HG02840 (cell line): Measurements from ENCODE around the gene RALB.

Experiments used
- ATAC-seq: cut with Tn5 transposase; IDR thresholded peaks from one replicate; pipeline ENCODE4 v1.9.1; 2021; ENCODE audit warnings: mild to moderate bottlenecking, moderate library complexity, moderate number of reproducible peaks; ENCODE audit not compliant: unreplicated experiment, low FRiP score

The RALB gene

GRCh38 chr2:120260736-120261135 is 8.1 kb downstream of the RALB start:
- no peak for ATAC-seq

DNA sequence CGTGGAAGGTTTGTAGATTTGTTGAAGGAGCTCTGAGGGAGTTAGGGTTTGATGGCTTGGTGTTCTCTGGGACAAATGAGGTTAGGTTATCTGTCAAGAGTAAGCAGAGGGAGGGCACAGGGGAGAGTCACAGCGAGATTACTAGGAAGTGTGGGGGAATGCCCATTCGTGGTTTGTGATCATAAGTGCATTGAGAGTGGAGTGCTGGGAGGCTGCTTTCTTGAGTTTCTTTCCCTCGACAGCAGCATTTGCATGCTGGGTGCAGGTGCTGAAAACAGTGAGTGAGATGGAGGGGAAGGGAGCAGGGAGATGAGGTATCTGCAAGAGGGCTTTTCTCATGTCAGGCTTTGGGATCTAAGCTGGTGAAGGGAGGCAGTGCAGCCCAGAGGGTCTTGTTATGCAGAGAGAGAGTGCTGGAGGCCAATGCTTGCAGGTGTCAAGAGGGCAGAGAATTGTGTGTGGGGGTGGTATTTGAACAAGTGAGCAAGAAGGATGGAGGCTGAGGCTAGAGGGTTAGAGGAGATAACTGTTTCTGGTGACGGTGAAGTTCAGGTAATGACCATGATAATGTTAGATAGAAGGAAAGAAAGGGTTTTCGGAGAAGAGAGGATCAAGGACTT is 8.8 kb downstream of the RALB start:
- peak; percentile 74 for ATAC-seq

DNA sequence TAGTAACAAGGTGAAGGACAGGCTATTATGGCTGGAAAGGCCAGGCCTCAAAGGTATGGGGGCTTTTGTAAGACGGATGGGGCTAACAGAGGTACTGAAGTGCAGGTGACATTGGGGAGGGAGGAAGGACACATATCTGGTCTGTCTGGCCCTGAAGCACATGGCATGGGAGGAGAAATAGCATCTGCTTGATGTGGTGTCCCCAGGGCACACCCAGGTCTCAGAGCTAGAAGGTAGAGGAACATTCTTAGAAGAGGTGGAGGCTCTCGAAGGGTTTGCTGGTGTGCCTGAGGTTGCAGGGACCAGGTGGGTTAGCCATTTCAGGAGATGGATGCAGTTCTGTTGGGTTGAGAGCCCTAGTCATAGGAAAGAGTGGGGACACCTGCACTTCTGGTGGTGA is 9.5 kb downstream of the RALB start:
- no peak for ATAC-seq

DNA sequence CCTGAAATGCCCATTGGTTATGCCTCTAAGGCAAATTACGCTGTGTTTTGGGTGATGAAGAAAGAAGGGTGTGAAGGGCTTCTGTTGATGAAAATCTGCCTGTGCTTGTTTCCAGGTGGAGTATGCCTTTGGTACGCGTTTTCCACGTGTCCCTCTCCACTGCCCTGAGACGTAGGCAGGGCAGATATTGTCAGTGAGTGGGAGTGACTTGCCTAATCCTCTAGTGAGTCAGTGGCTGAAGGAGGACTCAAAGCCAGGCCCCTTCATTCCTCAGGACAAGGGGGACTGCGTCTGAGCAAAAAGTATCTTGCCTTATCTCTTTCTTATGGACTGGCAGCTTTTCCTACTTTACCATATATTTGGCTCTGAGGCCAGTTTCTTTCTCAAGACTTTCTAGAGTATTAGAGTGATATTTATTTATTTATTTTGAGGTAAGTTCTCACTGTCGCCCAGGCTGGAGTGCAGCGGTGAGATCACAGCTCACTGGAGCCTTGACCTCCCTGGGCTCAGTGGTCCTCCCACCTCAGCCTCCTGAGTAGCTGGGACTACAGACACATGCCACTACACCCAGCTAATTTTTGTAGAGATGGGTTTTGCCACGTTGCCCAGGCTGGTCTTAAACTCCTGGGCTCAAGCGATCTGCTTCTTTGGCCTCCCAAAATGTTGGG is 10.2 kb downstream of the RALB start:
- ATAC-seq = no peak

DNA sequence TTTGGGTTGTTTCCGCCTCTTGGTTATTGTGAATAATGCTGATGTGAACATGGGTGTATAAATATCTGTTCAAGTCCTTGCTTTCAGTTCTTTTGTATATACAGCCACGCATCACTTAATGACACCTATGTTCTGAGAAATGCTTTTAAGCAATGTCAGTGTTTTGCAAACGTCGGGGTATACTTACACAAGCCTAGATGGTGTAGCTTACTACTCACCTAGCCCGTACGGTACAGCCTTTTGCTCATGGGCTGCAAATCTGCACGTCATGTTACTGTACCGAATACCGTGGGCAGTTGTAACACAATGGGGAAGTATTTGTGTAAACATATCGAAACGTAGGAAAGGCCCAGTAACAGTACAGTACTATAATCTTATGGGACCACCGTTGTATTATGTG is 12.4 kb downstream of the RALB start:
- no peak for ATAC-seq

DNA sequence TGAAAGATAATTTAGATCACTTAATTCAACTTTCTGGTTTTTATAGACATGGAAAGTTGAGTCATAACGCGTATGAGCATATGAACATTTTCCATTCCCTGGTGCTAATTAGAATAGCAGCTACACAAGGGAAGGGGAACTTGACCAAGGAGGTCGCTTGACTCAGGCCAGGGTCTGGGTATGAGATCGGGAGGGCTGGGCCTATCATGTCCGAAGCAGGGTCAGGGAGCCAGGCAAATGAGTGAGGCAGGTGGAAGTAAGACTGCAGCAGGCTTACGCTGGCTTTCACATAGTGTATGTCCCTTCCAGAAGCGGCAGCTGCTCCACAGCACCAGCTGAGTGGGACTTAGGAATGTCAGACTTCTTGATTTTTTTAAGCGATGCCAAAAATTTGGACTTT is 14.7 kb downstream of the RALB start:
- no peak for ATAC-seq

DNA sequence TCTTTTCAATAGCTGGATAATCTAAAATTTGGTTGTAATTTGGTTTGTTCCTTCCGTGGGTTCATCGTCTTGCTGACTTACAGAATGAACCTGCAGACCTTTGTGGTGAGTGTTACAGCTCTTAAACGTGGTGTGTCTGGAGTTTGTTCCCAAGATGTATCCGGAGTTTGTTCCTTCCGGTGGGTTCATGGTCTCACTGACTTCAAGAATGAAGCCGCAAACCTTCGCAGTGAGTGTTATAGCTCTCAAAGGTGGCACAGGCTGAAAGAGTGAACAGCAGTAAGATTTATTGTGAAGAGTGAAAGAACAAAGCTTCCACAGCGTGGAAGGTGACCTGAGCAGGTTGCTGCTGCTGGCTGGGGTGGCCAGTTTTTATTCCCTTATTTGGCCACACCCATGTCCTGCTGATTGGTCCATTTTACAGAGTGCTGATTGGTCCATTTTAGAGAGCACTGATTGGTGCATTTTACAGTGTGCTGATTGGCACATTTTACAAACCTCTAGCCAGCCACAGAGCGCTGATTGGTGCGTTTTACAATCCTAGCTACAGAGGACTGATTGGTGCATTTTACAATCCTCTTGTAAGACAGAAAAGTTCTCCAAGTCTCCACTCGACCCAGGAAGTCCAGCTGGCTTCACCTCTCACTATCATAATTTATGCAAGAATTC is 16.6 kb downstream of the RALB start:
- ATAC-seq = no peak

- ATAC-seq = no peak
Measured at GRCh38 chr2:120269816-120270215, 17.2 kb downstream of the RALB start.

GRCh38 chr2:120271711-120272379 is 19.2 kb downstream of the RALB start:
- no peak for ATAC-seq

- no peak for ATAC-seq
Measured at GRCh38 chr2:120272763-120273481, 20.3 kb downstream of the RALB start.

- no peak for ATAC-seq
Measured at GRCh38 chr2:120275617-120276400, 23.2 kb downstream of the RALB start.

GRCh38 chr2:120277505-120278205 is 25.0 kb downstream of the RALB start:
- ATAC-seq = no peak

DNA sequence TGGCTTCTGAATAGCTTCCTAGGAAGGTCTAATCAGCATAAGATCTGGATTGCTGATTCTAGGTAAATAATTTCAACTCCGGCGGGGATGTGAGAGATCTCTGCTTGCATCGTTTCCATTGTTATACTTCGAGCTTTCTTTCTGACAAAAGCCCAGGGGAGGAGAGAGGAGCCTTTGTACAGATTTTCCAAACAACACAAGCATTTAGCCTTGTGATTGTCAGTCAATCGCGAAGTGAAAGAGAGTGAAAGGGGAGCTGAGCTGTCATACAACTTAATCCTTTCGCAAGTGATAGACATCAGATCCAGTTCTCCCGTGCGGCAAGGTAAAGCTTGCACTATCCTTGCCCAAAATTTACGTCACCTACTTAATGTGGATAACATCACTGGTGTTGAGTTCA is 26.2 kb downstream of the RALB start:
- ATAC-seq = no peak

GRCh38 chr2:120279708-120280107 is 27.1 kb downstream of the RALB start:
- no peak for ATAC-seq

- ATAC-seq = no peak
Measured at GRCh38 chr2:120283649-120284048, 31.0 kb downstream of the RALB start.

- no peak for ATAC-seq
Measured at GRCh38 chr2:120285056-120285455, 32.4 kb downstream of the RALB start.

DNA sequence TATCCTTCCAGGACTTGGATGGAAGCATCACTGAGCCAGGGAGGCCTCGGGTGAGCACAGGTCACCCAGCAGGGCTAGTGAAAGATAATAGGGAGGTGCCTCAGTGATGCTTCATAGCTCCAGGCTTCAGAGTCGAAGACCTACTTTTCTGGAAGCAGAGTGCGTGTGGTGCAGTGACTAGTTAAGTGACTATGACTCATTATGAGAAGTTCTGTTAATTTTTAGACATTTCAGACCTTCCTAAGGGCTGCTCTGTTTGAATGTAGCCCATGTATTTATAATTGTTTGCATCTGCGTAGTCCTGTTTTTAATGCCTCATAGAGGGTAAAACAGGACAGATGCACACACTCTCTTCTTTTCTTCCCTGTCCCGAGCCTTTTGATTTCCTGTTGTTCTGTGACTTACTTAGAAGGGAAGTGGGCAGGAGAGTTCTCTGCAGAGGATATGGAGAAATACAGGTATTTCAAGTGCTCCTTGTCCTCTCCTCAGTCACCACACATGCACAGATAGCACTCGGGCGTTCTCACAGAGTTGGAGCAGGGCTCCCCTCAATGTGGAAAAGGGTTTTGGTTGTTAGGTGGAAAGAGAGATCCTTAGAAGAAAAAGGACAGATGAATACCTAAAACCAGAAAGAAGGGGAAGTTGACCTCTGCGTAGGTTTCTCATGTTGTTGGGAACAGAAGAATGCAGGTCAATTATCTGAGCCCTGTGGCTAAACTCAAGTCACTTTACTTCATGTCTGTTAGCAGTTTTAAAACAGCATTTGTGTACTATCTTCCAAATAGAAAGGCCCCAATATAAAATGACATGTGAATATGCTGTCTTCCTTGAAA is 34.7 kb downstream of the RALB start:
- peak; percentile 95 for ATAC-seq

GRCh38 chr2:120288016-120288373 is 35.3 kb downstream of the RALB start:
- ATAC-seq = no peak
